CD8-positive, alpha-beta memory T cell (primary cell): ENCODE measurements around the gene LACC1. TPM values are rescaled to one million over a fixed set of nuclear protein-coding genes. Genes with fewer than 3 reads are reported as not detected.

Source experiments
- CTCF ChIA-PET: fragments of 350-600 bp; sonication (Branson Sonifier 250); formaldehyde crosslinking; loops from one replicate; lab custom pipeline; 2021; ENCODE audit warnings: antibody characterized with exemption; lab: Charles Lee
- POLR2A ChIA-PET: fragments of 350-600 bp; sonication (Branson Sonifier 250); formaldehyde crosslinking; loops from one replicate; lab custom pipeline; 2021; ENCODE audit warnings: antibody characterized with exemption; lab: Charles Lee
- DNase-seq, 5 donors: peaks; one replicate each; pipeline versions ENCODE4 v3.0.0 to v3.0.0-alpha.2; 2020 to 2022; ENCODE audit warnings: mixed read lengths in 1 of 5
- H3K27ac ChIP-seq: one replicate; pipeline ENCODE4 v1.7.0; 2013; ENCODE audit warnings: low read depth, mild to moderate bottlenecking, low read length, moderate library complexity
- H3K27me3 ChIP-seq: 2 replicates; pipeline ENCODE4 v1.7.0; 2013; ENCODE audit warnings: low read length, mild to moderate bottlenecking; ENCODE audit not compliant: insufficient read depth, poor library complexity, severe bottlenecking
- H3K36me3 ChIP-seq: 2 replicates; pipeline ENCODE4 v1.7.0; 2013; ENCODE audit warnings: mild to moderate bottlenecking, low read length, moderate library complexity; ENCODE audit not compliant: insufficient read depth
- H3K4me1 ChIP-seq: 2 replicates; pipeline ENCODE4 v1.7.0; 2013; ENCODE audit warnings: mild to moderate bottlenecking, low read length, moderate library complexity; ENCODE audit not compliant: insufficient read depth
- H3K4me3 ChIP-seq: 2 replicates; pipeline ENCODE4 v1.7.0; 2013; ENCODE audit warnings: mild to moderate bottlenecking, low read length
- H3K9me3 ChIP-seq: 2 replicates; pipeline ENCODE4 v1.7.0; 2013; ENCODE audit warnings: mild to moderate bottlenecking, low read length
- H3K27ac Mint-ChIP-seq, 8 donors: one replicate each; pipeline ENCODE4 v1.8.0; 2020 to 2021; ENCODE audit warnings: mixed read lengths in 8 of 8, mild to moderate bottlenecking in 6 of 8, inconsistent platforms in 3 of 8, moderate library complexity in 3 of 8
- H3K27me3 Mint-ChIP-seq, 2 donors: one replicate each; pipeline ENCODE4 v1.8.0; 2020 to 2021; ENCODE audit warnings: mixed read lengths in 2 of 2, mild to moderate bottlenecking in 1 of 2, moderate library complexity in 1 of 2
- H3K36me3 Mint-ChIP-seq, 3 donors: one replicate each; pipeline ENCODE4 v1.8.0; 2020 to 2021; ENCODE audit warnings: mixed read lengths in 3 of 3, inconsistent platforms in 1 of 3, mild to moderate bottlenecking in 1 of 3
- H3K4me1 Mint-ChIP-seq, 3 donors: one replicate each; pipeline ENCODE4 v1.8.0; 2020 to 2021; ENCODE audit warnings: mixed read lengths in 3 of 3, inconsistent platforms in 1 of 3, mild to moderate bottlenecking in 1 of 3
- H3K4me3 Mint-ChIP-seq, 7 donors: one replicate each; pipeline ENCODE4 v1.8.0; 2020 to 2021; ENCODE audit warnings: mixed read lengths in 7 of 7, mild to moderate bottlenecking in 6 of 7, moderate library complexity in 4 of 7, inconsistent platforms in 2 of 7
- H3K9me3 Mint-ChIP-seq, 5 donors: one replicate each; pipeline ENCODE4 v1.8.0; 2020 to 2022; ENCODE audit warnings: mixed read lengths in 5 of 5, mild to moderate bottlenecking in 3 of 5, moderate library complexity in 2 of 5, inconsistent platforms in 1 of 5
- polyA plus RNA-seq: library from polyadenylated mRNA; unstranded; fragments of 300-500 nt; fragmentation: Illumina TruSeq; gene quantifications from one replicate; pipeline ENCODE4 v1.2.3, GENCODE V29; 2021
- total RNA-seq, 2 experiments: library from RNA; stranded (reverse); gene quantifications; one replicate each; pipeline ENCODE4 v1.2.3, GENCODE V29; 2021

LACC1 gene
- total and polyA plus RNA-seq, 3 experiments from 2014 or later, result 1.7 to 7.0 (median 4.6) TPM

DNA sequence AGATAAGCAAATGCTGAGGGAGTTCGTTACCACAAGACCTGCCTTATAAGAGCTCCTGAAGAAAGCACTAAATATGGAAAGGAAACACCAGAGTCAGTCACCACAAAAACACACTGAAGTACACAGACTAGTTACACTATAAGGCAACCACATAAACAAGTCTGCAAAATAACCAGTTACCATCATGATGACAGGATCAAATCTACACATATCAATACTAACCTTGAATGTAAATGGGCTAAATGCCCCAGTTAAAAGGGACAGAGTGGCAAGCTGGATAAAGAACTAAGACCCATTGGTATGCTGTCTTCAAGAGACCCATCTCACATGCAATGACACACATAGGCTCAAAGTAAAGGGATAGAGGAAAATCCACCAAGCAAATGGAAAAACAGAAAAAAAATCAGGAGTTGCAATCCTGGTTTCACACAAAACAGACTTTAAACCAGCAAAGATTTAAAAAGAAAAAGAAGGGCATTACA, 26.7 kb upstream of the LACC1 start:
- no peak overlapping the region for H3K27ac Mint-ChIP-seq
- peaks cover 0 to 4% of the 10 kb centered on the region in 2 donors for H3K27me3 Mint-ChIP-seq
- CTCF ChIA-PET, result no interaction called here
- no peak for DNase-seq
- POLR2A ChIA-PET, result no interaction called here
- Histone ChIP-seq H3K4me3 (no peak overlapping the region), H3K9me3 (peaks cover 6% of the 10 kb centered on the region), H3K4me1 (no peaks in the 10 kb centered on the region), H3K36me3 (no peaks in the 10 kb centered on the region), H3K27me3 (no peaks in the 10 kb centered on the region), H3K27ac (no peak overlapping the region)
- H3K4me3 Mint-ChIP-seq, result no peak overlapping the region
- H3K9me3 Mint-ChIP-seq, result peaks cover 53 to 63% (median 57%) of the 10 kb centered on the region in 5 donors
- H3K4me1 Mint-ChIP-seq, result no peaks in the 10 kb centered on the region
- H3K36me3 Mint-ChIP-seq, result peaks cover 11 to 74% (median 62%) of the 10 kb centered on the region in 3 donors

DNA sequence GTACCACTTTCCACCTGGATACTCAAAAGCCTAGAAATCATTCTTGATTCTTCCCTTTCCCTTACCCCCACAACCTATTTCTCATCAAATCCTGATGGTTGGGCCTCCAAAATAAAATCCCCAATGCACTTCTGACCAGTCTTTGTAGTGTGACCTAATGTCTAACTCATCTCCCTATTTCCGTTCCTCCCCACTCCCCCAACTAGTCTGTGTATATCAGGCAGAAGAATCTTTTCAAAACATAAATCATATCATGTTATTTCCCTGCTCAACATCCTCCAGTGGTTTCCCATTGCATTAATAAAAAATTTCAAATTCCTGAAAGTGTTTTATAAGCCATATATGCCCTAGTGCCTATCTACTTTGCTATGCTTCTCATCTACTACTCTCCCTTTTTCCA, 17.8 kb upstream of the LACC1 start:
- Histone ChIP-seq H3K9me3 (no peaks in the 10 kb centered on the region), H3K4me1 (no peaks in the 10 kb centered on the region), H3K4me3 (no peak overlapping the region), H3K27me3 (no peaks in the 10 kb centered on the region), H3K27ac (no peak overlapping the region), H3K36me3 (no peaks in the 10 kb centered on the region)
- H3K9me3 Mint-ChIP-seq, result no peaks in the 10 kb centered on the region
- ChIA-PET POLR2A (no interaction called here), CTCF (no interaction called here)
- H3K27me3 Mint-ChIP-seq, result no peaks in the 10 kb centered on the region
- no peak for DNase-seq
- no peak overlapping the region for H3K4me3 Mint-ChIP-seq
- no peaks in the 10 kb centered on the region for H3K4me1 Mint-ChIP-seq
- peaks cover 0 to 10% (median 3%) of the 10 kb centered on the region in 3 donors for H3K36me3 Mint-ChIP-seq
- H3K27ac Mint-ChIP-seq, result no peak overlapping the region

DNA sequence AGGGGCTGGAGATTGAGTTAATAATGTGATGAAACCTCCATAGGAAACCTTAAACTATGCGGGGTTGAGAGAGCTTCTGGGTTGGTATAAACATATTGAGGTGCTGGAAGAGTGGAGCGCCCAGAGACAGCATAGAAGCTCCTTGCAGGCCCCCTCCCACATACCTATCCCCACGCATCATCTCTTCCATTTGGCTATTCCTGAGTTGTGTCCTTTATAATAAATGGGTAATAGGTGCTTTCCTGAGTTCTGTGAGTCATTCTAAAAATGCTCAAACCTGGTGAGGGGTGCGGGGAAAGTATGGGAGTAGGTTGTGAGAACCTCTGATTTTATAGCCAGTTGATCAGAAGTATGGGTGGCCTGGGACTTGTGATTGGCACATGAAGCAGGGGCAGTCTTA, 14.8 kb upstream of the LACC1 start:
- DNase-seq, result no peak
- H3K9me3 Mint-ChIP-seq, result no peaks in the 10 kb centered on the region
- ChIA-PET CTCF (no interaction called here), POLR2A (no interaction called here)
- H3K36me3 Mint-ChIP-seq, result peaks cover 0 to 9% (median 6%) of the 10 kb centered on the region in 3 donors
- no peak overlapping the region for H3K4me3 ChIP-seq
- no peaks in the 10 kb centered on the region for H3K27me3 ChIP-seq
- no peaks in the 10 kb centered on the region for H3K27me3 Mint-ChIP-seq
- no peaks in the 10 kb centered on the region for H3K4me1 Mint-ChIP-seq
- H3K36me3 ChIP-seq, result no peaks in the 10 kb centered on the region
- no peaks in the 10 kb centered on the region for H3K9me3 ChIP-seq
- H3K4me1 ChIP-seq, result no peaks in the 10 kb centered on the region
- H3K4me3 Mint-ChIP-seq, result no peak overlapping the region
- no peak overlapping the region for H3K27ac ChIP-seq
- peak overlapping the region in 1 of 8 donors; percentile 71 for H3K27ac Mint-ChIP-seq

DNA sequence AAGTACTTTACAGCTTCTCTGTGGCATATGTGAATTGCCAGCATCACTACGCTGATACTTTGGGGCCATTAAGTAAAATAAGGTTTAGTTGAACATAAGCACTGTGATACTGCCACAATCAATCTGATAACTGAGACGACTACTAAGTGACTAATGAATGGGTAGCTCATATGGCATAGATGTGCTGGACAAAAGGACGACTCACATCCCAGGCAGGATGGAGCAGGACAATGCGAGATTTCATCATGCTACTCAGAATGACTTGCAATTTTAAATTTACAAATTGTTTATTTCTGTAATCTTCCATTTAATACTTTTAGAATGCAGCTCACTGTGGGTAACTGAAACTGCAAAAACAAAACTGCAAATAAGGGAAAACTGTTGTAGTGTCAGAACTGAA, 13.8 kb upstream of the LACC1 start:
- H3K27me3 ChIP-seq, result no peaks in the 10 kb centered on the region
- no peak overlapping the region for H3K4me3 ChIP-seq
- H3K4me1 ChIP-seq, result no peaks in the 10 kb centered on the region
- ChIA-PET CTCF (no interaction called here), POLR2A (no interaction called here)
- H3K9me3 ChIP-seq, result no peaks in the 10 kb centered on the region
- Mint-ChIP-seq H3K27ac (no peak overlapping the region), H3K27me3 (no peaks in the 10 kb centered on the region), H3K4me3 (no peak overlapping the region), H3K9me3 (no peaks in the 10 kb centered on the region), H3K4me1 (no peaks in the 10 kb centered on the region), H3K36me3 (peaks cover 0 to 11% (median 6%) of the 10 kb centered on the region in 3 donors)
- no peak for DNase-seq
- no peaks in the 10 kb centered on the region for H3K36me3 ChIP-seq
- no peak overlapping the region for H3K27ac ChIP-seq

DNA sequence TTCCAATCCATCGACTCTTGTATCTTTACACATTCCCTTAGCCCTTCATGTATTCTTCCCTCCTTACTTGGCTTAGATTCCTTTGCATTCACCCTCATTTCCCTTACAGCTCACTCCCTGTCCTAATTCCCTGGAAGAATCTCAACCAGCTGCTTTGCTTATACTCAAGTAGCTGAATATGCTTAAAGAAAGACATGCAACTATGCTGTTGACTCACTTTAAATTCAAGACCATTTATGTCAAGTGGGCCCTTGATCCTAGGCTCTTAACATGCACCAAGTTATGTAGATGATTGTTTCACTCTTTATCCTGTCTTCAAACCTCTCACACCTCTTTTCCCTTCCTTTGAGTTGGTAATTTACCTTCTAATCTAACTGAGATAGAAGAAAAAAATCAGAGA, 7.5 kb upstream of the LACC1 start:
- H3K36me3 ChIP-seq, result no peaks in the 10 kb centered on the region
- Mint-ChIP-seq H3K27ac (no peak overlapping the region), H3K36me3 (peaks cover 0 to 7% (median 3%) of the 10 kb centered on the region in 3 donors), H3K4me1 (peaks cover 0 to 3% (median 0%) of the 10 kb centered on the region in 3 donors), H3K27me3 (no peaks in the 10 kb centered on the region), H3K9me3 (no peaks in the 10 kb centered on the region), H3K4me3 (no peak overlapping the region)
- H3K4me1 ChIP-seq, result no peaks in the 10 kb centered on the region
- CTCF ChIA-PET, result no interaction called here
- H3K4me3 ChIP-seq, result no peak overlapping the region
- no peak for DNase-seq
- no peaks in the 10 kb centered on the region for H3K9me3 ChIP-seq
- POLR2A ChIA-PET, result no interaction called here
- no peak overlapping the region for H3K27ac ChIP-seq
- no peaks in the 10 kb centered on the region for H3K27me3 ChIP-seq

DNA sequence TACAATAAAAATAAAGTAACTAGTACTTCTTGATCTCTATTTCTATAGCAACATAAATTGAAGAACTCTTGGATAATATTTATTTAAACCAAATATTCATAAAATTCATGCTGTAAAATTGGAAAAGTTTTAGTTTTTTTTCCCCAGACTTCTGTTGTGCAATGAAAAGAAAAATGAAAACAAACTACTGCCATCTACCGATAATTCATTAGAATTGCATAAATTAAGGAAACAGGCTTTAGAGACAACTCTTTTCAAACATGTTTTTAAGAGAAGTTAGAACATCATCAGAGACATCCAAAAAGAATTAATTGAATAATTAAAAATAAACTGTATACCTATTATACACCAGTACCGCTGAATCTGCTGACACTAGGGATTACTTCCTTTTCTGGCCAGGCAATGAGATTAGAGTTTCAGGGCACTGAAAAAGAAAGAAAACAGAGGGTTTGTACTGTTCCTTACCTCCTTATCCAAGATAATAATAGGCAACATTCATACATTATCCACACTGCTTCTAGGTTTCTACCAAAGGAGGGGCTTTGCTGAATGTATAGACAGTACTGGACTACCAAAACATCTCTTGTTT, 5.1 kb upstream of the LACC1 start:
- Histone ChIP-seq H3K4me1 (peaks cover 10% of the 10 kb centered on the region), H3K36me3 (no peaks in the 10 kb centered on the region), H3K27me3 (no peaks in the 10 kb centered on the region), H3K27ac (no peak overlapping the region), H3K9me3 (no peaks in the 10 kb centered on the region), H3K4me3 (no peak overlapping the region)
- peak in 2 of 5 donors; percentile 15 to 16 for DNase-seq
- H3K9me3 Mint-ChIP-seq, result no peaks in the 10 kb centered on the region
- peak overlapping the region in 2 of 8 donors; percentile 3 to 5 for H3K27ac Mint-ChIP-seq
- peaks cover 0 to 5% (median 0%) of the 10 kb centered on the region in 3 donors for H3K36me3 Mint-ChIP-seq
- H3K4me3 Mint-ChIP-seq, result no peak overlapping the region
- ChIA-PET POLR2A (no interaction called here), CTCF (no interaction called here)
- no peaks in the 10 kb centered on the region for H3K27me3 Mint-ChIP-seq
- peaks cover 6 to 21% (median 8%) of the 10 kb centered on the region in 3 donors for H3K4me1 Mint-ChIP-seq

DNA sequence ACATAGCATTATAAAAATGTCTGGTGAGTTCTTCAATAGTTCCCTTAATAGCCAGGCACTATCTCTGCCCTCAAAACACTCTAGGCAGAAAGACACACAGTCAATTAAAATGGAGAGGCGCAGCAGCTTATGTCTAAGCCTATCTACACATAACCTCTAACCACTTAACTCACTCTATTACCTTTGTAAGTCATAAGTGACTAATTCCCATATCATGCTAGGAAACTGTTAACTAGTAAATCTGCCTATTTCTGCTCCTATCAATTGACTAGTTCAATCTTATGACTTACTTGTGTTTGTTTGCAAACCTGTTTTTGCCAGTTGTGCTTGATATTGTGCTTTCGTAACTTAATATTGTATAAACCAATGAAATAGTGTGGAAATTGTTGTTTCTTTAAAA, 3.3 kb upstream of the LACC1 start:
- Histone ChIP-seq H3K9me3 (no peaks in the 10 kb centered on the region), H3K36me3 (no peaks in the 10 kb centered on the region), H3K4me1 (peaks cover 14% of the 10 kb centered on the region), H3K27me3 (no peaks in the 10 kb centered on the region), H3K4me3 (no peak overlapping the region), H3K27ac (no peak overlapping the region)
- H3K36me3 Mint-ChIP-seq, result peaks cover 0 to 3% (median 0%) of the 10 kb centered on the region in 3 donors
- H3K27ac Mint-ChIP-seq, result peak overlapping the region in 1 of 8 donors; percentile 28
- no peak overlapping the region for H3K4me3 Mint-ChIP-seq
- POLR2A ChIA-PET, result interaction anchor here (0.6 kb wide), 1 partner anchor 679 kb away, joined by 3 read pairs; no protein-coding TSS in a partner anchor
- H3K9me3 Mint-ChIP-seq, result no peaks in the 10 kb centered on the region
- CTCF ChIA-PET, result no interaction called here
- peaks cover 12 to 35% (median 22%) of the 10 kb centered on the region in 3 donors for H3K4me1 Mint-ChIP-seq
- H3K27me3 Mint-ChIP-seq, result peaks cover 0 to 2% of the 10 kb centered on the region in 2 donors
- DNase-seq, result no peak

DNA sequence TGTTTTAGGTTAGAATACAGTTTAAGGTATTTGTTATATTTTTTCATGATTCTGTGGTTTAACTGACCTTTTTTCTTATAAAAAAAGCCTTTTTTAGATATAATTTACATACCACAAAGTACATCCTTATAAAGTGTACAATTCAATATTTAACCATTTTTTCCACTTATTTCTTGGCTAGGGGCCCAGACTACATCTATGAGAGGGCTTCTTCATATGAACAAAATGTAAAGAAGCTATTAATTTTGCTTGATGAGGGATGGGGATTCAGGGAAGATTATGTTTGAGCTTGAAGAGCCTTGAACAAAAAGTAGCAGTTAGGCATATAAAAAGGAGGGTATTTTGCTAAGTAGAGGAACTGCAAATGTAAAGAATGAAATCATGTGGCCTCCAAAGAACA, 2.4 kb upstream of the LACC1 start:
- Mint-ChIP-seq H3K27ac (peak overlapping the region; percentile 6 to 94 (median 86)), H3K4me1 (peaks cover 12 to 36% (median 25%) of the 10 kb centered on the region in 3 donors), H3K27me3 (peaks cover 0 to 2% of the 10 kb centered on the region in 2 donors), H3K4me3 (peak overlapping the region in 4 of 7 donors; percentile 39 to 98 (median 75)), H3K36me3 (peaks cover 0 to 3% (median 0%) of the 10 kb centered on the region in 3 donors), H3K9me3 (no peaks in the 10 kb centered on the region)
- no peaks in the 10 kb centered on the region for H3K27me3 ChIP-seq
- no peak for DNase-seq
- no peak overlapping the region for H3K4me3 ChIP-seq
- POLR2A ChIA-PET, result no interaction called here
- peaks cover 14% of the 10 kb centered on the region for H3K4me1 ChIP-seq
- no peaks in the 10 kb centered on the region for H3K36me3 ChIP-seq
- H3K27ac ChIP-seq, result no peak overlapping the region
- CTCF ChIA-PET, result interaction anchor here (0.9 kb wide), 1 partner anchor 73 kb away, joined by 3 read pairs; no protein-coding TSS in a partner anchor
- no peaks in the 10 kb centered on the region for H3K9me3 ChIP-seq
